B cell (primary cell): ENCODE results near the gene MUC20. TPM values are rescaled to one million over a fixed set of nuclear protein-coding genes. Genes with fewer than 3 reads are reported as not detected.

Experiments used
- ATAC-seq: fragments of 200-7000 bp; cut with Tn5 transposase; one replicate; pipeline ENCODE4 v1.10.0; 2021; ENCODE audit warnings: low read depth, mild to moderate bottlenecking, moderate number of reproducible peaks, moderate library complexity
- CTCF ChIA-PET: fragments of 350-600 bp; sonication (Branson Sonifier 250); formaldehyde crosslinking; loops from one replicate; lab custom pipeline; 2021; ENCODE audit warnings: antibody characterized with exemption, inconsistent platforms; lab: Charles Lee
- POLR2A ChIA-PET: fragments of 350-600 bp; sonication (Branson Sonifier 250); formaldehyde crosslinking; loops from one replicate; lab custom pipeline; 2021; ENCODE audit warnings: antibody characterized with exemption; lab: Charles Lee
- DNase-seq: peaks from one replicate; pipeline ENCODE4 v3.0.0; 2013
- H2AFZ ChIP-seq: 2 replicates; pipeline ENCODE4 v1.6.1; 2012; ENCODE audit warnings: mild to moderate bottlenecking, low read depth, low read length; ENCODE audit not compliant: insufficient read depth, poor library complexity, severe bottlenecking
- H3K27ac ChIP-seq, 2 donors: 1 replicate in 1 of 2; 2 replicates in 1 of 2; pipeline ENCODE4 v1.5.1; 2012 to 2013; ENCODE audit warnings: low read length in 2 of 2, mild to moderate bottlenecking in 2 of 2, moderate library complexity in 1 of 2
- H3K27me3 ChIP-seq, 4 experiments: fragments of 200-600 bp in 1 of 4; sonication (generic) in 1 of 4; replicated peaks in 1 of 4; 1 replicate in 2 of 4; 2 replicates in 2 of 4; pipeline versions ENCODE4 v1.6.1 to v1.7.0; 2013 to 2016; ENCODE audit warnings: low read length in 3 of 4, mild to moderate bottlenecking in 2 of 4, mixed read lengths in 1 of 4, moderate library complexity in 1 of 4; ENCODE audit not compliant: insufficient read depth in 4 of 4, control insufficient read depth in 3 of 4; ENCODE audit errors: control extremely low read depth in 1 of 4
- H3K36me3 ChIP-seq, 2 experiments: replicated peaks in 1 of 2; 1 replicate in 1 of 2; 2 replicates in 1 of 2; pipeline versions ENCODE4 v1.6.1 to v1.7.1; 2013; ENCODE audit warnings: low read length in 1 of 2; ENCODE audit not compliant: insufficient read depth in 2 of 2, control insufficient read depth in 1 of 2; ENCODE audit errors: control extremely low read depth in 1 of 2, extremely low read depth in 1 of 2
- H3K4me1 ChIP-seq, 2 donors: fragments of 200-600 bp in 1 of 2; sonication (generic) in 1 of 2; 1 replicate in 1 of 2; 2 replicates in 1 of 2; pipeline versions ENCODE4 v1.5.1 to v1.6.1; 2013 to 2017; ENCODE audit warnings: low read length in 2 of 2; ENCODE audit not compliant: control insufficient read depth in 2 of 2, insufficient read depth in 2 of 2
- H3K4me2 ChIP-seq: replicated peaks from 2 replicates; pipeline ENCODE3; 2012; ENCODE audit warnings: mild to moderate bottlenecking, low read depth, low read length; ENCODE audit not compliant: poor library complexity, severe bottlenecking
- H3K4me3 ChIP-seq, 5 experiments: fragments of 200-600 bp in 1 of 5; sonication (generic) in 1 of 5; 1 replicate in 3 of 5; 2 replicates in 2 of 5; pipeline versions ENCODE4 v1.5.1 to v1.7.0; 2011 to 2016; ENCODE audit warnings: low read length in 4 of 5, mild to moderate bottlenecking in 4 of 5, low read depth in 2 of 5, control low read depth in 1 of 5, moderate library complexity in 1 of 5; ENCODE audit not compliant: insufficient read depth in 1 of 5; ENCODE audit errors: control extremely low read depth in 1 of 5, extremely low read depth in 1 of 5
- H3K79me2 ChIP-seq: fragments of 200-600 bp; sonication (generic); one replicate; pipeline ENCODE4 v1.6.0; 2016; ENCODE audit warnings: low read length; ENCODE audit not compliant: control insufficient read depth, insufficient read depth
- H3K9ac ChIP-seq: fragments of 200-600 bp; sonication (generic); 2 replicates; pipeline ENCODE4 v1.6.1; 2017; ENCODE audit warnings: mild to moderate bottlenecking, low read length, moderate library complexity
- H3K9me3 ChIP-seq, 3 donors: one replicate each; pipeline versions ENCODE4 v1.6.1 to v1.7.1; 2013; ENCODE audit warnings: low read length in 2 of 3; ENCODE audit not compliant: control insufficient read depth in 2 of 3, insufficient read depth in 1 of 3; ENCODE audit errors: control extremely low read depth in 1 of 3
- H4K20me1 ChIP-seq: 2 replicates; pipeline ENCODE4 v1.6.0; 2012; ENCODE audit warnings: mild to moderate bottlenecking, low read length; ENCODE audit not compliant: insufficient read depth, control insufficient read depth, poor library complexity, severe bottlenecking
- H3K27ac Mint-ChIP-seq: one replicate; pipeline ENCODE4 v1.8.0; 2021; ENCODE audit warnings: mixed read lengths
- H3K27me3 Mint-ChIP-seq: one replicate; pipeline ENCODE4 v1.8.0; 2021; ENCODE audit warnings: mixed read lengths
- H3K4me1 Mint-ChIP-seq: one replicate; pipeline ENCODE4 v1.8.0; 2021; ENCODE audit warnings: mixed read lengths
- H3K4me3 Mint-ChIP-seq: one replicate; pipeline ENCODE4 v1.8.0; 2021; ENCODE audit warnings: mixed read lengths
- H3K9me3 Mint-ChIP-seq: one replicate; pipeline ENCODE4 v1.8.0; 2022; ENCODE audit warnings: mixed read lengths; ENCODE audit not compliant: insufficient read depth
- CTCF ChIP-seq: fragments of 200-600 bp; IDR thresholded peaks from one replicate; pipeline ENCODE4 v1.8.0; 2022; ENCODE audit warnings: antibody characterized with exemption, mild to moderate bottlenecking
- EZH2 ChIP-seq: IDR thresholded peaks from 2 replicates; pipeline ENCODE4 v1.6.1; 2012; ENCODE audit warnings: borderline replicate concordance, low read depth, mild to moderate bottlenecking, moderate library complexity, low read length; ENCODE audit not compliant: insufficient read depth, poor library complexity, severe bottlenecking
- WGBS: methylation state at CpG from one replicate; pipeline ENCODE4 v1.1.5; 2013; ENCODE audit warnings: missing lambda C conversion rate; ENCODE audit not compliant: insufficient coverage; 5-methylcytosine and 5-hydroxymethylcytosine counted together
- intact Hi-C: fragments of 100-400 bp; cut with micrococcal nuclease; formaldehyde crosslinking; loops from one replicate; pipeline ENCODE4 v1.10.0; 2022
- polyA plus RNA-seq: library from polyadenylated mRNA; depleted of rRNA; stranded (reverse); fragments of >200 nt; gene quantifications from 2 replicates; pipeline ENCODE4 v1.2.3, GENCODE V29; 2012
- total RNA-seq, 2 donors: library from RNA; stranded (reverse); fragments of 120-200 nt in 1 of 2; gene quantifications; 1 replicate in 1 of 2; 2 replicates in 1 of 2; pipeline versions ENCODE4 v1.2.3 to v1.2.4, GENCODE V29; 2013 to 2022

MUC20 gene
- total and polyA plus RNA-seq, 2 donors (not counting 1 experiment from before 2014, with no cell fraction given): 11.0 to 15.6 TPM

- H3K9ac ChIP-seq: no peak overlapping the region
- Mint-ChIP-seq H3K9me3 (no peaks in the 10 kb centered on the region), H3K27ac (no peak overlapping the region), H3K27me3 (peaks cover 11% of the 10 kb centered on the region), H3K4me1 (peaks cover 2% of the 10 kb centered on the region), H3K4me3 (no peak overlapping the region)
- no peak overlapping the region for H3K4me3 ChIP-seq
- ATAC-seq: no peak
- no peaks in the 10 kb centered on the region for H4K20me1 ChIP-seq
- H3K4me1 ChIP-seq: no peaks in the 10 kb centered on the region
- H3K27ac ChIP-seq: no peak overlapping the region
- 92% methylated on average over 12 of the region's 12 CpGs for WGBS
- ChIA-PET POLR2A (no interaction called here), CTCF (no interaction called here)
- no peak overlapping the region for H3K4me2 ChIP-seq
- no peaks in the 10 kb centered on the region for H3K9me3 ChIP-seq
- no peaks in the 10 kb centered on the region for H3K27me3 ChIP-seq
- TF ChIP-seq CTCF: no peak
- TF ChIP-seq EZH2: no peak
- no peaks in the 10 kb centered on the region for H3K79me2 ChIP-seq
- intact Hi-C loops: no loop called here
- H3K36me3 ChIP-seq: no peaks in the 10 kb centered on the region
- no peak overlapping the region for H2AFZ ChIP-seq
- DNase-seq: no peak
Measured at GRCh38 chr3:195732940-195733339, 12.2 kb downstream of the MUC20 start.

GRCh38 chr3:195735036-195735695 is 14.4 kb downstream of the MUC20 start:
- H3K4me3 ChIP-seq: no peak overlapping the region
- Mint-ChIP-seq H3K9me3 (no peaks in the 10 kb centered on the region), H3K27me3 (peaks cover under 1% of the 10 kb centered on the region), H3K4me1 (no peaks in the 10 kb centered on the region), H3K27ac (no peak overlapping the region), H3K4me3 (no peak overlapping the region)
- H4K20me1 ChIP-seq: no peaks in the 10 kb centered on the region
- H3K9me3 ChIP-seq: peaks cover 0 to 6% (median 0%) of the 10 kb centered on the region in 3 donors
- ATAC-seq: no peak
- CTCF ChIA-PET: no interaction called here
- H3K27ac ChIP-seq: no peak overlapping the region
- POLR2A ChIA-PET: no interaction called here
- WGBS: 80% methylated on average over 16 of the region's 16 CpGs
- H3K9ac ChIP-seq: no peak overlapping the region
- no peaks in the 10 kb centered on the region for H3K4me1 ChIP-seq
- no peaks in the 10 kb centered on the region for H3K27me3 ChIP-seq
- no peak overlapping the region for H2AFZ ChIP-seq
- H3K79me2 ChIP-seq: no peaks in the 10 kb centered on the region
- no peak overlapping the region for H3K4me2 ChIP-seq
- intact Hi-C loops: no loop called here
- TF ChIP-seq CTCF: no peak
- no peak for TF ChIP-seq EZH2
- no peaks in the 10 kb centered on the region for H3K36me3 ChIP-seq
- no peak for DNase-seq
